Stimulated activated memory B cell treated with anti-CD40 and anti-IgM and Interleukin-4, amounts not matched to agents 10 μg/mL and 1 μg/mL and 100 μg/mL, for 72 hours (primary cell): Measurements from ENCODE around the gene BYSL.

Experiments
- ATAC-seq: fragments of 150-1000 bp; cut with Tn5 transposase; 2 replicates; pipeline ENCODE4 v1.10.0; 2021
- H3K27ac Mint-ChIP-seq: one replicate; pipeline ENCODE4 v1.8.0; 2022; ENCODE audit warnings: mild to moderate bottlenecking, mixed read lengths
- H3K27me3 Mint-ChIP-seq: one replicate; pipeline ENCODE4 v1.8.0; 2022; ENCODE audit warnings: mixed read lengths
- H3K36me3 Mint-ChIP-seq: one replicate; pipeline ENCODE4 v1.8.0; 2022; ENCODE audit warnings: mixed read lengths
- H3K4me1 Mint-ChIP-seq: one replicate; pipeline ENCODE4 v1.8.0; 2022; ENCODE audit warnings: mixed read lengths
- H3K4me3 Mint-ChIP-seq: one replicate; pipeline ENCODE4 v1.8.0; 2022; ENCODE audit warnings: mild to moderate bottlenecking, moderate library complexity, mixed read lengths
- H3K9me3 Mint-ChIP-seq: one replicate; pipeline ENCODE4 v1.8.0; 2022; ENCODE audit warnings: mixed read lengths

The BYSL gene

GRCh38 chr6:41920921-41921711 is at the start of gene BYSL, which contains the start of gene MED20:
TSS of gene BYSL (plus strand) at chr6:41921499. CDS start at chr6:41921563, 64 bp downstream.
TSS of gene MED20 (minus strand) at chr6:41921139. CDS start at chr6:41921018, 121 bp downstream.
- no peaks in the 10 kb centered on the region for H3K9me3 Mint-ChIP-seq
- no peaks in the 10 kb centered on the region for H3K27me3 Mint-ChIP-seq
- H3K4me1 Mint-ChIP-seq: peaks cover 57% of the 10 kb centered on the region
- peak within 1 kb of the TSS; percentile 99 for H3K4me3 Mint-ChIP-seq
- H3K36me3 Mint-ChIP-seq: peaks cover 20% of the 10 kb centered on the region
- peak within 1 kb of the TSS; percentile 97 for H3K27ac Mint-ChIP-seq
- peak; percentile 98 for ATAC-seq

GRCh38 chr6:41871691-41872090 is 49.6 kb upstream of the BYSL start:
- H3K9me3 Mint-ChIP-seq: no peaks in the 10 kb centered on the region
- H3K27me3 Mint-ChIP-seq: no peaks in the 10 kb centered on the region
- ATAC-seq: no peak
- no peak overlapping the region for H3K27ac Mint-ChIP-seq
- peaks cover 13% of the 10 kb centered on the region for H3K4me1 Mint-ChIP-seq
- H3K36me3 Mint-ChIP-seq: no peaks in the 10 kb centered on the region
- no peak overlapping the region for H3K4me3 Mint-ChIP-seq

GRCh38 chr6:41872147-41872546 is 49.2 kb upstream of the BYSL start:
- Mint-ChIP-seq H3K4me1 (peaks cover 13% of the 10 kb centered on the region), H3K36me3 (no peaks in the 10 kb centered on the region), H3K9me3 (no peaks in the 10 kb centered on the region), H3K27ac (no peak overlapping the region), H3K4me3 (no peak overlapping the region), H3K27me3 (no peaks in the 10 kb centered on the region)
- no peak for ATAC-seq

- Mint-ChIP-seq H3K4me1 (peaks cover 13% of the 10 kb centered on the region), H3K27me3 (no peaks in the 10 kb centered on the region), H3K9me3 (no peaks in the 10 kb centered on the region), H3K27ac (no peak overlapping the region), H3K36me3 (no peaks in the 10 kb centered on the region), H3K4me3 (no peak overlapping the region)
- no peak for ATAC-seq
Measured at GRCh38 chr6:41874741-41875140, 46.6 kb upstream of the BYSL start.

GRCh38 chr6:41877051-41877680 is 44.1 kb upstream of the BYSL start:
- ATAC-seq: no peak
- Mint-ChIP-seq H3K36me3 (no peaks in the 10 kb centered on the region), H3K4me1 (peaks cover 6% of the 10 kb centered on the region), H3K27ac (no peak overlapping the region), H3K4me3 (no peak overlapping the region), H3K9me3 (no peaks in the 10 kb centered on the region), H3K27me3 (no peaks in the 10 kb centered on the region)

GRCh38 chr6:41878246-41878645 is 43.1 kb upstream of the BYSL start:
- ATAC-seq: no peak
- H3K9me3 Mint-ChIP-seq: no peaks in the 10 kb centered on the region
- no peaks in the 10 kb centered on the region for H3K4me1 Mint-ChIP-seq
- H3K27me3 Mint-ChIP-seq: no peaks in the 10 kb centered on the region
- H3K36me3 Mint-ChIP-seq: no peaks in the 10 kb centered on the region
- no peak overlapping the region for H3K27ac Mint-ChIP-seq
- H3K4me3 Mint-ChIP-seq: no peak overlapping the region

- Mint-ChIP-seq H3K27ac (no peak overlapping the region), H3K27me3 (no peaks in the 10 kb centered on the region), H3K9me3 (no peaks in the 10 kb centered on the region), H3K4me1 (no peaks in the 10 kb centered on the region), H3K4me3 (no peak overlapping the region), H3K36me3 (no peaks in the 10 kb centered on the region)
- no peak for ATAC-seq
Measured at GRCh38 chr6:41878961-41879405, 42.3 kb upstream of the BYSL start.

GRCh38 chr6:41881506-41881905 is 39.8 kb upstream of the BYSL start:
- no peak for ATAC-seq
- no peaks in the 10 kb centered on the region for H3K36me3 Mint-ChIP-seq

GRCh38 chr6:41884957-41885356 is 36.3 kb upstream of the BYSL start:
- Mint-ChIP-seq H3K4me1 (no peaks in the 10 kb centered on the region), H3K27me3 (no peaks in the 10 kb centered on the region), H3K9me3 (no peaks in the 10 kb centered on the region), H3K36me3 (no peaks in the 10 kb centered on the region), H3K27ac (no peak overlapping the region), H3K4me3 (no peak overlapping the region)
- no peak for ATAC-seq

More at GRCh38 chr6:41881506-41881905, 39.8 kb upstream of the BYSL start:
- no peaks in the 10 kb centered on the region for H3K4me1 Mint-ChIP-seq
- H3K4me3 Mint-ChIP-seq: no peak overlapping the region
- H3K9me3 Mint-ChIP-seq: no peaks in the 10 kb centered on the region
- no peak overlapping the region for H3K27ac Mint-ChIP-seq
- H3K27me3 Mint-ChIP-seq: no peaks in the 10 kb centered on the region

- H3K9me3 Mint-ChIP-seq: no peaks in the 10 kb centered on the region
- H3K4me1 Mint-ChIP-seq: no peaks in the 10 kb centered on the region
- no peaks in the 10 kb centered on the region for H3K27me3 Mint-ChIP-seq
- H3K4me3 Mint-ChIP-seq: no peak overlapping the region
- H3K27ac Mint-ChIP-seq: no peak overlapping the region
- ATAC-seq: no peak
- H3K36me3 Mint-ChIP-seq: no peaks in the 10 kb centered on the region
Measured at GRCh38 chr6:41885930-41886329, 35.4 kb upstream of the BYSL start.

- Mint-ChIP-seq H3K4me3 (no peak overlapping the region), H3K27me3 (no peaks in the 10 kb centered on the region), H3K9me3 (no peaks in the 10 kb centered on the region), H3K36me3 (no peaks in the 10 kb centered on the region), H3K4me1 (no peaks in the 10 kb centered on the region), H3K27ac (no peak overlapping the region)
- ATAC-seq: no peak
Measured at GRCh38 chr6:41887331-41887751, 34.0 kb upstream of the BYSL start.

- Mint-ChIP-seq H3K4me3 (no peak overlapping the region), H3K9me3 (no peaks in the 10 kb centered on the region), H3K27me3 (no peaks in the 10 kb centered on the region), H3K36me3 (no peaks in the 10 kb centered on the region), H3K27ac (no peak overlapping the region), H3K4me1 (peaks cover 9% of the 10 kb centered on the region)
- ATAC-seq: no peak
Measured at GRCh38 chr6:41892921-41893564, 28.3 kb upstream of the BYSL start.

GRCh38 chr6:41894366-41895299 is 26.7 kb upstream of the BYSL start:
- Mint-ChIP-seq H3K9me3 (no peaks in the 10 kb centered on the region), H3K27me3 (no peaks in the 10 kb centered on the region), H3K4me3 (no peak overlapping the region), H3K4me1 (peaks cover 9% of the 10 kb centered on the region), H3K36me3 (no peaks in the 10 kb centered on the region), H3K27ac (no peak overlapping the region)
- ATAC-seq: peak; percentile 42

GRCh38 chr6:41895300-41896233 is 25.7 kb upstream of the BYSL start, which contains the start of gene USP49:
TSS of gene USP49 (minus strand) at chr6:41895375. CDS start at chr6:41806983, 88,392 bp downstream.
- H3K4me1 Mint-ChIP-seq: peaks cover 9% of the 10 kb centered on the region
- H3K27me3 Mint-ChIP-seq: no peaks in the 10 kb centered on the region
- no peak within 1 kb of the TSS for H3K27ac Mint-ChIP-seq
- no peaks in the 10 kb centered on the region for H3K9me3 Mint-ChIP-seq
- ATAC-seq: peak; percentile 98
- H3K4me3 Mint-ChIP-seq: no peak within 1 kb of the TSS
- H3K36me3 Mint-ChIP-seq: no peaks in the 10 kb centered on the region
